Measurements from ENCODE around the gene RGS12. TPM values are rescaled to one million over a fixed set of nuclear protein-coding genes. Genes with fewer than 3 reads are reported as not detected.
A peak's percentile ranks its signal among the peaks of the same experiment; 100 is the strongest.

The RGS12 gene
- total and polyA plus RNA-seq, 4 experiments from 2014 or later = 0.93 to 10.6 (median 6.0) TPM

DNA sequence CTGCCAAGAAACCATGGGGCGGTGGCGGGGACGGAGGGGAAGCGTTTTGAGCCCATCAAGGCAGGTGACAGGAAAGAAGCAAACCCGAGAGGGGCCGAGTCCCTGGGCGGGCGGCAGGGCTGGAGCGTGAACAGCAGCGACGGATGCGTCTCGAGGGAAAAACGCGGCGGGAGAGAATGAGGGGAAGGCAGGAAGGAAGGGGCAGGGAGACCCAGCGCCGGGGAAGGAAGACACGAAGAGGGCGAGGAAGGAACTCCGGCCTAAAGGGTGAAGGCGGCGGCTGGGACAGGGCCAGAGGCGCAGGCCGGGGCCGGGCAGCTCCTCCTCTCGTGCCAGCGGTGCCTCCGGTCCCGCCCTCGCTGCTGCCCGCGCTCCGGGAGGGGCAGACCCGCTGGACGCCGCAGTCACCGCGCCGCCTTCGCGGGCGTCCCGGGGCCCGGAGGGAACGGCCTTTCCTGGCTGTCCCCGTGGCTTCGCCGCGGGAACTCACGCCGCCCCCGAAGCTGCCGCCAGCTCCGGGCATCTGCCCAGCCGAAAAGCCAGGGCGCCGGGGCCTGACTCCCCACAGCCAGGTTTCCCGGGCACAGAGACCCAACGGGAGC, 751 bp upstream of the RGS12 start:
- Mint-ChIP-seq H3K27me3 (peaks cover 4 to 6% of the 10 kb centered on the region in 2 donors), H3K36me3 (peaks cover 0 to 3% of the 10 kb centered on the region in 2 donors), H3K9me3 (no peaks in the 10 kb centered on the region), H3K4me1 (peaks cover 10 to 29% (median 13%) of the 10 kb centered on the region in 4 donors), H3K27ac (peak overlapping the region; percentile 44 to 92 (median 84)), H3K4me3 (peak overlapping the region; percentile 87 to 93 (median 92))
- DNase-seq = peak in 3 of 5 donors; percentile 14 to 22 (median 20)
- ChIA-PET CTCF (ENCODE audit: partially characterized antibody) (interaction anchor here (1.2 kb wide), 1 partner anchor 98 kb away, joined by 4 read pairs; no protein-coding TSS in a partner anchor), POLR2A (ENCODE audit: partially characterized antibody) (interaction anchor here (1.2 to 1.5 kb wide), 2 partner anchors 12 to 95 kb away, joined by 3 to 4 read pairs; no protein-coding TSS in a partner anchor)
- H3K27ac ChIP-seq (ENCODE audit: low read depth, low read length) = peak overlapping the region; percentile 52
- peaks cover 9% of the 10 kb centered on the region for H3K4me1 ChIP-seq (ENCODE audit: insufficient read depth, low read length)
- H3K27me3 ChIP-seq (ENCODE audit: insufficient read depth, low read length) = no peaks in the 10 kb centered on the region
- no peaks in the 10 kb centered on the region for H3K9me3 ChIP-seq (ENCODE audit: control insufficient read depth in 1 of 2, low read length in 2 of 2)
- H3K4me3 ChIP-seq (ENCODE audit: low read length in 2 of 2) = peak overlapping the region; percentile 6 to 76
- H3K36me3 ChIP-seq (ENCODE audit: insufficient read depth, low read length) = no peaks in the 10 kb centered on the region
- intact Hi-C loops (cut with micrococcal nuclease) = loop anchor here (1.0 to 5.0 kb wide), 3 partner anchors 10 to 1285 kb away; partner anchors contain the start of gene NELFA

DNA sequence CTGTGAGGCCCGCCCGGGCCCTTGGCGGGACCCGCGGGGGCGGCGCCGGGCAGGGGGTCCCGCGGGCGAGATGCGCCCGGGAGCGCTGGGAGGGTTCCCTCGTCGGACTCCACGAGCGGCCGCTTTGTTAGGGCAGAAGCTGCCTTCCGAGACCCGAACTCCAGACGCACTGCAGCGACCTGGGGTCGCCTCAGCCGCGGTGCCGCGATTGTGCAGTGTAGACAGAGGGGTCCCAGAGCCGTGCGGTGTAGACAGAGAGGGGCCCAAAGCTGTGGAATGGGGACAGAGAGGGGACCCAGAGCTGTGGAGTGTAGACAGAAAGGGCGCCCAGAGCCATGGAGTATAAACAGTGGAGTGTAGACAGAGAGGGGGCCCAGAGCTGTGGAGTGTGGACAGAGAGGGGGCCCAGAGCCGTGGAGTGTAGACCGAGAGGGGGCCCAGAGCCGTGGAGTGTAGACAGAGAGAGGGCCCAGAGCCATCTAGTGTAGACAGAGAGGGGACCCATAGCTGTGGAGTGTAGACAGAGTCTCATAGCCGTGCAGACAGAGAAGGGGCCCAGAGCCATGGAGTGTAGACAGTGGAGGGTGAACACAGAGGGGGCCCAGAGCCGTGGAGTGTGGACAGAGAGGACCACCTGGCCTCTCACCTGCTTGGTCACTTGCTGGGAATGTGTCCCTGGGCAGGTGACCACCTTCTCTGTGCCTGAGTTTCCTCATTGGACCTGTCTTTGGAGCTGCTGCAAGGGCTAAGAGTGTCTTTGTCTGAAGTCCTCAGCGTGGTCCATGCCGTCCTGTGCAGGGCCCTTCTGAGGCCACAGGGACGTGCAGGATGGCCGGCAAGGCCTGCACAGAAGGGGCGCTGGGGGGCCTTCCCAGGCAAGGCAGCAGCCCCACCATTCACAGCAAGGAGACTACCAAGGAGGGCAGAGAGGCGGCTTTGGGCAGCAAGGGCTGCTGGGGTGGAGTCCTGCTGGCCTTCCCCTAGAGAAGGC, 875 bp downstream of the RGS12 start:
- Mint-ChIP-seq H3K27ac (peak overlapping the region in 6 of 7 donors; percentile 33 to 90 (median 80)), H3K36me3 (peaks cover 0 to 3% of the 10 kb centered on the region in 2 donors), H3K9me3 (peaks cover 0 to 8% (median 0%) of the 10 kb centered on the region in 8 donors), H3K4me1 (peaks cover 10 to 29% (median 13%) of the 10 kb centered on the region in 4 donors), H3K4me3 (peak overlapping the region; percentile 68 to 85 (median 78)), H3K27me3 (peaks cover 3 to 4% of the 10 kb centered on the region in 2 donors)
- H3K27me3 ChIP-seq (ENCODE audit: insufficient read depth, low read length) = no peaks in the 10 kb centered on the region
- peaks cover 9% of the 10 kb centered on the region for H3K4me1 ChIP-seq (ENCODE audit: insufficient read depth, low read length)
- no peaks in the 10 kb centered on the region for H3K36me3 ChIP-seq (ENCODE audit: insufficient read depth, low read length)
- H3K27ac ChIP-seq (ENCODE audit: low read depth, low read length) = peak overlapping the region; percentile 28
- ChIA-PET POLR2A (ENCODE audit: partially characterized antibody) (interaction anchor here (0.8 to 1.2 kb wide), 2 partner anchors 10 to 219 kb away, joined by 3 to 4 read pairs; partner anchors contain the start of genes HTT and HTT-AS), CTCF (ENCODE audit: partially characterized antibody) (interaction anchor here (1.3 kb wide), 1 partner anchor 50 kb away, joined by 3 read pairs; no protein-coding TSS in a partner anchor)
- peak in 1 of 5 donors; percentile 28 for DNase-seq
- intact Hi-C loops (cut with micrococcal nuclease) = loop anchor here (2.0 to 5.0 kb wide), 2 partner anchors 91 to 1286 kb away; partner anchors contain the start of gene NELFA
- H3K4me3 ChIP-seq (ENCODE audit: low read length in 2 of 2) = no peak overlapping the region
- no peaks in the 10 kb centered on the region for H3K9me3 ChIP-seq (ENCODE audit: control insufficient read depth in 1 of 2, low read length in 2 of 2)

DNA sequence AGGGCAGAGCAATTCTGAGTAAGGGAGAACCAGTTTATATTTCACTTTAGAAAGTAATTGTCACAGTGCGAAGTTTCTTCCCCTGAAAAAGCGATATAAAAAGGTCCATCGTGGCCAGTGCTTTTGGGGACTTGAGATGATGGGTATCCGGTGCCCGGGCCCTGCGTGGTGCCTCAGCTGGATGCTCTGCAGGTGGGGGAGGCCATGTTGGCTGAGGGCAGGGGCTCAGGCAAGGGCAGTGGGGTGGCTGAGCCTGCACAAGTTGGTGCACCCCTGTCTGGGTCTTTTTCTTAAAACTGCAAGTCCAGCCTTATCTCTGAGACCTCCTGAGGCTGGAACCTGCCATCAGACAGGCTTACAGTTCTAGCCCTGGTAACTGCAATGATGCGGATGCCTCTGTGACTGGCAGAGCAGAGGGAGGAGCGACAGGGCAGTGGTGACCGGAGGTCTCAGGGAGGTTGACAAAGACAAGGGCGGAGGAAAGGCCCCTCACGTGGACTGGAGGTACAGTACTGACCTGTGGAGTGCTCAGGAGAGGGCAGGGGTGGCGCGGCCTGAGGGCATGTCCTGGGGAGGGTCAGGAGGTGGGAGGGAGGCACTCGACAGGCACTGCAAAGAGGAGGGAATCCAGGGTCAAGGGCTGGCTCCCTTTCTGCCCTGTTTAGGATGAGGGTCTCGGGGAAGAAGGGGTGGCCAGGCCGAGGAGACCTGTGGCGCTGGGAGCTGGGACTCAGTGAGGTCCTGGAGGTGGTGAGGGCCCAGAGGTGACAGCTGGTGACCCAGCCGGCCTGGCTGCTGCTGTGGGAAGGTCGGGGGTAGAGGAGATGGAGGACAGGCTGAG, 1.8 kb downstream of the RGS12 start:
- ChIA-PET POLR2A (ENCODE audit: partially characterized antibody) (interaction anchor here (0.8 kb wide), 1 partner anchor 220 kb away, joined by 3 read pairs; the partner anchor contains the start of genes HTT and HTT-AS), CTCF (ENCODE audit: partially characterized antibody) (no interaction called here)
- Mint-ChIP-seq H3K4me3 (peak overlapping the region in 5 of 8 donors; percentile 10 to 77 (median 60)), H3K27ac (peak overlapping the region in 3 of 7 donors; percentile 60 to 90 (median 79)), H3K4me1 (peaks cover 11 to 29% (median 14%) of the 10 kb centered on the region in 4 donors), H3K27me3 (peaks cover 0 to 3% of the 10 kb centered on the region in 2 donors), H3K36me3 (peaks cover 0 to 3% of the 10 kb centered on the region in 2 donors), H3K9me3 (peaks cover 0 to 8% (median 0%) of the 10 kb centered on the region in 8 donors)
- no peak for DNase-seq
- Histone ChIP-seq H3K27me3 (ENCODE audit: insufficient read depth, low read length) (no peaks in the 10 kb centered on the region), H3K4me1 (ENCODE audit: insufficient read depth, low read length) (peaks cover 9% of the 10 kb centered on the region), H3K4me3 (ENCODE audit: low read length in 2 of 2) (no peak overlapping the region), H3K9me3 (ENCODE audit: control insufficient read depth in 1 of 2, low read length in 2 of 2) (no peaks in the 10 kb centered on the region), H3K36me3 (ENCODE audit: insufficient read depth, low read length) (no peaks in the 10 kb centered on the region), H3K27ac (ENCODE audit: low read depth, low read length) (no peak overlapping the region)
- intact Hi-C loops (cut with micrococcal nuclease) = loop anchor here (5.0 kb wide), 1 partner anchor 1287 kb away; the partner anchor contains the start of gene NELFA

DNA sequence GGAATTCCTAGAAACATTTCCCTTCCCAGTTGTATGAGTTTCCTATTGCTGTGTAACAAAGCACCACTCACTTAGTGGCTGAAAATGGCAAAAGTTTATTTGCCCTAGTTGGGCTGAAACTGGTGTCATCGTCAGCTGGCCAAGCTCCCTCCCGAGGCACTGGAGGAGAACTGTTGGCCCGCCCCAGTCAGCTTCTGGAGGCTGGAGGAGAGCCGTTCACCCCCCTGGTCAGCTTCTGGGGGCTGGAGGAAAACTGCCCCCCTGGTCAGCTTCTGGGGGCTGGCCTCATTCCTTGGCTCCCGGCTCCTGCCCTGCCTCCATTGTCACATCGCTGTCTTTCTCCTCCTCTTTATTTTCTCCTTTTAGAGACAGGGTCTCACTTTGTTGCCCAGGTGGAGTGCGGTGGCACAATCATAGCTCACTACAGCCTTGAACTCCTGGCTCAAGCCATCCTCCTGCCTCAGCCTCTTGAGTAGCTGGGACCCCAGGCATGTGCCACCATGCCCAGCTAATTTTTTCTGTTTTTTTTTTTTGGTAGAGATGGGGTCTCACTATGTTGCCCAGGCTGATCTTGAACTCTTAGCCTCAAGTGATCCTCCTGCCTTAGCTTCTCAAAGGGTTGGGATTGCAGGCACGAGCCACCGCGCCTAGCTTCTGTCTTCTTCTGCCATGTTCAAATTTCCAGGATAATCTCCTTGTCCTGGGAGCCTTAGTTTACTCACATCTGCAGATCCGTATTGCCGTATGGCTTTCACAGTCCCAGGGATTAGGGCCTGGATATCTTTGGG, 3.2 kb downstream of the RGS12 start:
- ChIA-PET CTCF (ENCODE audit: partially characterized antibody) (no interaction called here), POLR2A (ENCODE audit: partially characterized antibody) (no interaction called here)
- Mint-ChIP-seq H3K4me1 (peaks cover 12 to 29% (median 17%) of the 10 kb centered on the region in 4 donors), H3K4me3 (peak overlapping the region in 2 of 8 donors; percentile 6 to 18), H3K27me3 (peaks cover 0 to 3% of the 10 kb centered on the region in 2 donors), H3K9me3 (peaks cover 0 to 8% (median 0%) of the 10 kb centered on the region in 8 donors), H3K36me3 (peaks cover 0 to 3% of the 10 kb centered on the region in 2 donors), H3K27ac (peak overlapping the region in 1 of 7 donors; percentile 60)
- Histone ChIP-seq H3K36me3 (ENCODE audit: insufficient read depth, low read length) (no peaks in the 10 kb centered on the region), H3K9me3 (ENCODE audit: control insufficient read depth in 1 of 2, low read length in 2 of 2) (no peaks in the 10 kb centered on the region), H3K4me1 (ENCODE audit: insufficient read depth, low read length) (peaks cover 9% of the 10 kb centered on the region), H3K27me3 (ENCODE audit: insufficient read depth, low read length) (no peaks in the 10 kb centered on the region), H3K27ac (ENCODE audit: low read depth, low read length) (no peak overlapping the region), H3K4me3 (ENCODE audit: low read length in 2 of 2) (no peak overlapping the region)
- no peak for DNase-seq
- intact Hi-C loops (cut with micrococcal nuclease) = no loop called here

DNA sequence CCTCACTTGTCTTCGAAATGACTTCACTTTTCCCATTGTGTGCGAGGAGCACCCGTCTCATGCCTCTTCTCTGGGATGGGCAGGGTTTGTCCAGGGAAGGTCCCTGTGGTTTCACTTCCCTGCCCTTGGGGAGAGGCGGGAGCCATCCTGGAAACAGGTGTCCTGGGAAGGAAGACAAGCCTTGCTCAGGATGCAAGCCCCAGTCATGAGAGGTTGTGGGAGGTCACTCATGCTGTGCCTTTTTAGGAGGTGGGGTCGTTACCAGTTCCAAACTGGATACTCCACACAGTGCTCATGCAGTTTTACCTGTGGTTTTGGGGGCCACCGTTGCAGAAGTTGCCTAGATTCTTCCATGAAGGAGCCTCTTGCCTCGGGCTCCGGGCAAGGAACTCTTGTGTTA, 3.8 kb downstream of the RGS12 start:
- no peak overlapping the region for H3K4me3 ChIP-seq (ENCODE audit: low read length in 2 of 2)
- no peaks in the 10 kb centered on the region for H3K36me3 ChIP-seq (ENCODE audit: insufficient read depth, low read length)
- peaks cover 0 to 8% (median 0%) of the 10 kb centered on the region in 8 donors for H3K9me3 Mint-ChIP-seq
- intact Hi-C loops (cut with micrococcal nuclease) = no loop called here
- peaks cover 0 to under 1% of the 10 kb centered on the region in 2 donors for H3K27me3 Mint-ChIP-seq
- H3K4me1 Mint-ChIP-seq = peaks cover 15 to 33% (median 20%) of the 10 kb centered on the region in 4 donors
- no peaks in the 10 kb centered on the region for H3K27me3 ChIP-seq (ENCODE audit: insufficient read depth, low read length)
- no peak overlapping the region for H3K27ac ChIP-seq (ENCODE audit: low read depth, low read length)
- no peaks in the 10 kb centered on the region for H3K9me3 ChIP-seq (ENCODE audit: control insufficient read depth in 1 of 2, low read length in 2 of 2)
- CTCF ChIA-PET (ENCODE audit: partially characterized antibody) = no interaction called here
- POLR2A ChIA-PET (ENCODE audit: partially characterized antibody) = no interaction called here
- no peak for DNase-seq
- peaks cover 0 to 3% of the 10 kb centered on the region in 2 donors for H3K36me3 Mint-ChIP-seq
- H3K4me1 ChIP-seq (ENCODE audit: insufficient read depth, low read length) = peaks cover 9% of the 10 kb centered on the region
- H3K4me3 Mint-ChIP-seq = peak overlapping the region in 2 of 8 donors; percentile 6 to 18
- peak overlapping the region in 2 of 7 donors; percentile 16 to 60 for H3K27ac Mint-ChIP-seq
